HG02798 (cell line): ENCODE results near the gene ZNF775.

Experiments
- ATAC-seq: cut with Tn5 transposase; IDR thresholded peaks from one replicate; pipeline ENCODE4 v1.9.1; 2021; ENCODE audit warnings: mild to moderate bottlenecking; ENCODE audit not compliant: unreplicated experiment, poor library complexity

ZNF775 gene

GRCh38 chr7:150432915-150433892 lies 54.1 kb downstream of the ZNF775 start:
- peak; percentile 35 for ATAC-seq

GRCh38 chr7:150434240-150434639 lies 55.1 kb downstream of the ZNF775 start:
- no peak for ATAC-seq

DNA sequence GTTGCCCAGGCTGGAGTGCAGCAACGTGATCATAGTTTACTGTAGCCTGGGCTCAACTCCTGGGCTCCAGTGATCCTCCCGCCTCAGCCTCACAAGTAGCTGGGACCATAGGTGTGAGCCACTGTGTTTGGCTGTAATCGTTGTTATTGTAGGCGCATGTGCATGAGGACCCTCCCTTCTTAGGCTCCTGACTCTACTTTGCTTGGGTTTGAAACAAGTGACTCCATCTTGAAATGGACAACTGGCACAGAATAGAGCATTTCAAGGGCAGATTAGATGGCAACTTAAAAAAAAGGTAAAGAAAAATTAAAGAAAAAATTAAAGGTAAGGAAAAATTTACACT lies 55.9 kb downstream of the ZNF775 start:
- no peak for ATAC-seq

DNA sequence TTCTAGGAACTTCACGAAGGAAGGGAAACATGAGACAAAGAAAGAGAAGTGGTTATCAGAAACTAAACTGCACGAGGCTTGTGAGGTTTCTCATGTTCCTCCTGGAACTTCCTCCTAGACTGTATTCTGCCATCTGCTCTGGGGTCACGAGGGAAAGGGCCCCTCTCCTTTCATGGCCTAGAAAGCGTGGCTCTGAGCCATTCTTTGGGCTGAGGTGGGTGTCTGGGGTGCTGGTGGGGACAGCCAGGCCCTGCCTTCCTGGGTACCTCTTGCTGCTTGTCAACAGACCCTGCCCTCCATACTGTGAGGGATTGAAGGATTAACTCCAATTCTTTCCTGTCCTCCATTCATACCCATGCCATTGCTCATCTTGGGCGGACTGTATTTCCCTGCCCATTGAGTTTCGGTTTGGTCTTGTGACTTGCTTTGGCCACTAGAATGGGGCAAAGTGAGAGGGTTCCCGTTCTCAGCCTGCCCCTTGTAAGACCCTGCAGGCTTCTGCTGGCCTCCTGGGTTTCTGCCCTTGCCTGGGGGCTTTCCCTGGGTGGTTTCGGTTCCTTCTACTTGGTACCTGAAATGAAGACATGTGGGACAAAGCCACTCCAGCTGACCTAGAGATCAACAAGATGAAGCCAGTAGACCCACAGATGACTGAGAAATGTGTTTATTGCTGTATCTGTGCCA lies 56.4 kb downstream of the ZNF775 start:
- peak; percentile 91 for ATAC-seq

GRCh38 chr7:150439967-150440366 lies 60.8 kb downstream of the ZNF775 start:
- ATAC-seq, result no peak

DNA sequence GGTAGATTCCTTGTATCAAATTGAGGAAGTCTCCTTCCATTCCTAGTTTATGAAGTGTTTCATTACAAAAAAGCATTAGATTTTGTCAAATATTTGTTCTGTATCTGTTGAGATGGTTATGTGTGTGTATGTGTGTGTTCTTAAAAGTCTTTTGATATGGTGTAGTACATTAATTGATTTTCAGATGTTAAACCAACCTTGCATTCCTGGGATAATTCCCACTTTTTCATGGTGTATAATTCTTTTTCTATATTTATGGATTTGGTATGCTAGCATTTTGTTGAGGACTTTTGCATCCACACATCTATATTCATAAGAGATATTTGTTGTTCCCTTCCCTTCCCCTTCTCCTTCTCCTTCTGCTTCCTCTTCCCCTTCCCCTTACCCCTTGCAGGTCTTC lies 62.4 kb downstream of the ZNF775 start:
- no peak for ATAC-seq

GRCh38 chr7:150442811-150443210 lies 63.7 kb downstream of the ZNF775 start:
- no peak for ATAC-seq

- ATAC-seq, result no peak
Observed at GRCh38 chr7:150443793-150444540, 64.8 kb downstream of the ZNF775 start.

GRCh38 chr7:150444674-150445365 lies 65.7 kb downstream of the ZNF775 start:
- ATAC-seq, result no peak

DNA sequence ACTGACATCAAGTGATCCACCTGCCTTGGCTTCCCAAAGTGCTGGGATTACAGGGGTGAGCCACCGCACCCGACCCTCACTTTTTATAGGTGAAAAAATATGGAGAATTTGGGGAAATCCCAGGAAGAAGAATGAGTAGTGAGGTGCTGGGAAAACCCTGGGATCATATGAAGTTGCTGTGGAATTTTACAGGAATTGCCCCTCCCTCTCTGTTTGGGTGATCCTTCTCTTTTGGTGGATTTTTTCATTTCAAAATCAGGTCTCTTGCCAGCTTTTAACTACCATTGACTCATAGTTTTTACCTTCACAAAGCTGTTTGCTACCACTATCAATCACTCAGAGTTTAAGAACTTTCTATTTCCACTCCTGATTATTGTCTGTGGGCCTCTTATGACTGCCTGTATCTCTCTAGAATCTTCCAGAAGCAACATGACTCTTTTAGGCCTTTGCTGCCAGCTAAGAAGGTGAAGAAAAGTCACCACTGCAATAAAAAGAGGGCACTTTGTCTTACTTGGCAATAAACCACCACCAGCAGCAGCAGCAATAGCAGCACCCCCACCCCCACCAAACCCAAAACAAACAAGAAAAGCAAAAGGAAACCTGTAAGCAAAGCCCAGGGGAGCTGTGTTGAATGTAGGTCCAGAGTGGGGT lies 67.3 kb downstream of the ZNF775 start:
- ATAC-seq, result no peak
